GM18508 (cell line): ENCODE measurements around the gene NLN.
"Not testable (repeated sequence)": the region's sequence is repeated elsewhere in the genome, so short reads cannot be mapped to it uniquely, and the experiment has no call there.

Experiments
- ATAC-seq: cut with Tn5 transposase; IDR thresholded peaks from one replicate; pipeline ENCODE4 v1.9.1; 2021; ENCODE audit warnings: moderate number of reproducible peaks; ENCODE audit not compliant: insufficient read depth, unreplicated experiment

NLN gene

DNA sequence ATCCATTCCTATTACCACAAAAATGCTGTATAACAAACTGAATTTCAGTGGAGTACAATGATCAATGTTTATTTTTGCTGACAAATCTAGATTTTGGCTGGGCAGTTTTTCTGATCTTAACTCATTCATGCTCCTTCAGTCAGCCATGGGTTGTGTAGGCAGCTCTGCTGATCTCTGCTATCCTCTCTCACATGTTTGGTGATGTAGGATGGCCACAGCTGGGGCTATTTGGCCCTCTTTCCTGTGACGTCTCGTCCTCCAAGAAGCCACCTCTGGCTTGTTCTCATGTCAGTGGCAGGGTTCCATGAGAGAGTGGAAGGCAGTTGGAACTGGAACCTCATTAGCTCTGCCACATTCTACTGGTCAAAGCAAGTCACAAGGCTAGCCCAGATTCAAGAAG is 8.9 kb downstream of the NLN start:
- no peak for ATAC-seq

DNA sequence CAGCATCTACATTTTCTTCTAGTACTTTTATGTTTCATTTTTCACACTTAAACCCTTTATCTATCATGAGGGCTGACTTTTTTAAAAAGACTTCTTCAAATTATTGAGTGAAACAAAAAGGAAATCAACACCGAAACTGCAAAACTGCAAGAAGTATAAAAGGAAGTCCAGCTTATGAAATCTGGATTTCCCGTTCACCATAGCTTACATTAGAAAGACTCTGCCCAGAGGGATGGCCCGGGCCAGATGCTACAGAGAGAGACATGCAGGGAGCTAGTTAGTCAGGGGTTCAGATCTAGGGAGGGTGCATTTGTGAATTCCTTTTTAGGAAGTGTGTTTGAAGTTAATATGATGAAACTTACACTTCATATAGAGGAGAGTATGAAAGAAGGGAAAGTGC is 10.0 kb downstream of the NLN start:
- ATAC-seq = not testable (repeated sequence)

GRCh38 chr5:65734196-65734775 is 12.3 kb downstream of the NLN start:
- ATAC-seq = not testable (repeated sequence)

DNA sequence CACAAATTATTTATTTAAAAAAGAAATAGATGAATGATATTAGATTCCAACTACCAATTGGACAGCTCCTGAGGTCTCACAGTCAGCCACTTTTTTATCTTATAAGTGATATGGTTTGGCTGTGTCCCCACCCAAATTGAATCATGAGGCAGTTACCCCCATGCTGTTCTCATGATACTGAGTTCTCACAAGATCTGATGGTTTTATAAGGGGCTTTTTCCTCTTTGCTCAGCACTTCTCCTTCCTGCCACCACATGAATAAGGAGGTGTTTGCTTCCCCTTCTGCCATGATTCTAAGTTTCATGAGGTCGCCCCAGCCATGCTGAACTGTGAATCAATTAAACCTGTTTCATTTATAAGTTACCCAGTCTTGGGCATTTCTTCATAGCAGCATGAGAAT is 12.9 kb downstream of the NLN start:
- ATAC-seq = no peak

- ATAC-seq = no peak
Measured at GRCh38 chr5:65736011-65736410, 14.0 kb downstream of the NLN start.

DNA sequence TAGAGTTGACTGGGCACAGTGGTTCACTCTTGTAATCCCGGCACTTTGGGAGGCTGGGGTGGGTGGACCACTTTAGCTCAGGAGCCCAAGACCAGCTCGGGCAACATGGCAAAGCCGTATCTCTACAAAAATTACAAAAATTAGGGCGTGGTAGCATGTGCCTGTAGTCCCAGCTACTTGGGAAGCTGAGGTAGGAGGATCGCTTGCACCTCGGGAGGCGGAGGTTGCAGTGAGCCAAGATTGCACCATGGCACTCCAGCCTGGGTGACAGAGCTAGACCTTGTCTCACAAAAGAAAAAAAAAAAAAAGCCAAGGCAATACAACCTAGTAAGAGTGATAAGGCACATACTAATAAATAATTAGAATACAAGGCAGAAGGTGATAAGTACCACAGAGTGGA is 15.8 kb downstream of the NLN start:
- no peak for ATAC-seq

- no peak for ATAC-seq
Measured at GRCh38 chr5:65738305-65738704, 16.3 kb downstream of the NLN start.

DNA sequence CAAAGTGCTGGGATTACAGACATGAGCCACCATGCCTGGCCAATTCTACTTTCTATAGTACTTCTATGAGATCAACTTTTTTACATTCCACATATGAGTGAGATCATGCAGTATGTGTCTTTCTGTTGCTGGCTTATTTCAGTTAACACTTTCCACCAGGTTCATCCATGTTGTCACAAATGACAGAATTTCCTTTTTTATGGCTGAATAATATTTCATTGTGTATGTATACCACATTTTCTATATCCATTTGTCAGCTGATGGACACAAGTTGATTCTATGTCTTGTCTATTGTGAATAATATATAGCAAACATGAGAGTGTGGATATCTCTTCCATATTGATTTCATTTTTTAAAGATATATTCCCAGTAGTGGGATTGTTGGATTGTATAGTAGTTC is 17.2 kb downstream of the NLN start:
- ATAC-seq = no peak

DNA sequence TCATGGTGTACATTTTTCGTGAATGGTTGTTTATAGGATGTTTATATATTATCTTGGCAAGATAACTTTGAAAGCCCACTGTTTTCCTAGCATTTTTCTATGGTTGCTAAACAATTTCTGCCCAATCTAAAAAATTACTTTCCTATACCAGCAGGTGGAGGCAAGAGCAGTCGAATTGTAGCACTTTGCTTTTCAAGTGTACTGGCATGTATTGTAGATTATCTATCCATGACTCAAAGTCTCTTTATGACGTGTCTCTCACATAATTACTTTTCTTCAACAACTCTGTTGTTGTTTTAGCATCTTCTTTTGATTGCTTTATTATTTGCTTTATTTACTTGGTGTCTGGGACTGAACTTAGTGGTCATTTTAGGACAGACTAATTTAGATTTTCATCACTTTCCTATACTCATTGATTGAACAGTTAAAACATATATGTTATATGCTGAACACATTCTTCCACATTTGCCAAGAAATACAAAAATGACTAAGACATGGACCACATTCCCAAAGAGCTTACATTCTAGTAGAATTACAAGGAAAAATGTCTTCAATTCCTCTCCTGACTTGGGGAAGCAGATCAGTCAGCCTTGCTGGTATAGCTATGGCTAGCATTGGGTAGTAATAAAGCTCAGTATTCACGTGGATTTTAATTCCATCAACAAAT is 20.7 kb downstream of the NLN start:
- ATAC-seq = peak; percentile 80

GRCh38 chr5:65749221-65749844 is 27.3 kb downstream of the NLN start:
- ATAC-seq = no peak

- ATAC-seq = no peak
Measured at GRCh38 chr5:65749956-65750355, 28.0 kb downstream of the NLN start.

GRCh38 chr5:65750938-65751337 is 28.9 kb downstream of the NLN start:
- ATAC-seq = no peak

GRCh38 chr5:65753189-65753588 is 31.2 kb downstream of the NLN start:
- no peak for ATAC-seq

- no peak for ATAC-seq
Measured at GRCh38 chr5:65758546-65759144, 36.6 kb downstream of the NLN start.

GRCh38 chr5:65760504-65761275 is 38.7 kb downstream of the NLN start:
- no peak for ATAC-seq

DNA sequence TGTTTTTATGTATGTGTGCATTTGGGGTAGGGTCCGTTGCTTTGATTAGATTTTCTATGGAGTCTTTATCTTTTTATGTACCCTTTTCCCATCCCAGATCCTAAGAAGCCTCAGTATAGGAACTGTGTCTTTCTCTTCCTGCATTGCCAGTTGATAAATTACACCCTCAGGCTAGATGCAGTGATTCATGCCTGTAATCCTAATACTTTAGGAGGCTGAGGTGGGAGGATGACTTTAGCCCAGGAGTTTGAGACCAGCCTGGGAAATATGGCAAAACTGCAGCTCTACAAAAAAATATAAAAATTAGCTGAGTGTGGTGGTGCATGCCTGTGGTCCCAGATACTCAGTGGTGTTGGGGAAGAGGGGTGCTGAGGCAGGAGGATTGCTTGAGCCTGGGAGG is 40.2 kb downstream of the NLN start:
- ATAC-seq = no peak

DNA sequence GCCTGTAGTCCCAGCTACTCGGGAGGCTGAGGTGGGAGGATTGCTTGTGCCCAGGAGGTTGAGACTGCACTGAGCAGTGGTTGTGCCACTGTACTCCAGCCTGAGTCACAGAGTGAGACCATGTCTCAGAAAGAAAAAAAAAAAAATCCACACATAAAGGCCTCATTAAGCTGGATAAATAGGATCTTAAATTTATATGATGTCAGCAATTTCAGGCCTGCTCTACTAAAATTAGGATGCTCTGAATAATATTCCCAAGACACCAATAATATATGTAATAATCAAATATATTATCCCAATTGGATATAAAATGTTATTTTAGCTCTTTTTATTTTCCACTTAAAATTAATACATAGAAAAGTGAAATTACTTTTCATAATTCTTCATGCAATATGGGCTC is 43.6 kb downstream of the NLN start:
- ATAC-seq = no peak

GRCh38 chr5:65766175-65766574 is 44.2 kb downstream of the NLN start:
- no peak for ATAC-seq

DNA sequence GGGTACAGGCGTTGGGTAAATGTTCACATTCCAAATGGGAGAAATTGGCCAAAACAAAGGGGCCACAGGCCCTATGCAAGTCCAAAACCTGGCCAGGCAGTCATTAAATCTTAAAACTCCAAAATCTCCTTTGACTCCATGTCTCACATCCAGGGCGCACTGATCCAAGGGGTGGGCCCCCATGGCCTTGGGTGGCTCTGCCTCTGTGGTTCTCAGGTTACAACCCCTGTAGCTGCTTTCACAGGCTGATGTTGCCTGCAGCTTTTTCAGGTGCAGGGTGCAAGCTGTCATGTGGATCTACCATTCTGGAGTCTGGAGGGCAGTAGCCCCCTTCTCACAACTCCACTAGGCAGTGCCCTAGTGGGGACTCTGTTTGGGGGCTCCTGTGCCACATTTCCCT is 44.8 kb downstream of the NLN start:
- no peak for ATAC-seq

GRCh38 chr5:65767565-65767964 is 45.6 kb downstream of the NLN start:
- no peak for ATAC-seq
